GM10266 (cell line): ENCODE results near the gene GFPT1.

Experiments used
- DNase-seq: peaks from one replicate; pipeline ENCODE4 v3.0.0; 2012; ENCODE audit errors: extremely low spot score
- TF ChIP-seq, protein P1 (sequence below): IDR thresholded peaks from 2 replicates; pipeline ENCODE4 v1.5.1; 2012; ENCODE audit warnings: mild to moderate bottlenecking, low read depth; ENCODE audit not compliant: control insufficient read depth, insufficient read depth; ENCODE audit errors: missing control alignments

Gene GFPT1

DNA sequence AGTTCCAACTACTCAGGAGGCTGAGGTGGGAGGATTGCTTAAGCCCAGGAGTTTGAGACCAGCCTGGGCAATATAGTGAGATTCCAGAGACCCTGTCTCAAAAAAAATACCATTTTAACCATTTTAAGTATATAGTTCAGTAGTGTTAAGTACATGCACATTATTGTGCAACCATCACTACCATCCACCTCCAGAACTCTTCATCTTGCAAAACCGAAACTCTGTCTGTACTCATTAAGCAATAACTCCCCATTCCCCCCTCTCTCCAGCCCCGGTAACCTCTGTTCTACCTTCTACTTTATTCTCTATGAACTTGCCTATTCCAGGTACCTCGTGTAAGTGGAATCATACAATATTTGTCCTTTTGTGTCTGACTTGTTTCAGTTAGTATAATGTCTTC lies 86.4 kb downstream of the GFPT1 start:
- no peak for DNase-seq
- TF ChIP-seq, protein P1, sequence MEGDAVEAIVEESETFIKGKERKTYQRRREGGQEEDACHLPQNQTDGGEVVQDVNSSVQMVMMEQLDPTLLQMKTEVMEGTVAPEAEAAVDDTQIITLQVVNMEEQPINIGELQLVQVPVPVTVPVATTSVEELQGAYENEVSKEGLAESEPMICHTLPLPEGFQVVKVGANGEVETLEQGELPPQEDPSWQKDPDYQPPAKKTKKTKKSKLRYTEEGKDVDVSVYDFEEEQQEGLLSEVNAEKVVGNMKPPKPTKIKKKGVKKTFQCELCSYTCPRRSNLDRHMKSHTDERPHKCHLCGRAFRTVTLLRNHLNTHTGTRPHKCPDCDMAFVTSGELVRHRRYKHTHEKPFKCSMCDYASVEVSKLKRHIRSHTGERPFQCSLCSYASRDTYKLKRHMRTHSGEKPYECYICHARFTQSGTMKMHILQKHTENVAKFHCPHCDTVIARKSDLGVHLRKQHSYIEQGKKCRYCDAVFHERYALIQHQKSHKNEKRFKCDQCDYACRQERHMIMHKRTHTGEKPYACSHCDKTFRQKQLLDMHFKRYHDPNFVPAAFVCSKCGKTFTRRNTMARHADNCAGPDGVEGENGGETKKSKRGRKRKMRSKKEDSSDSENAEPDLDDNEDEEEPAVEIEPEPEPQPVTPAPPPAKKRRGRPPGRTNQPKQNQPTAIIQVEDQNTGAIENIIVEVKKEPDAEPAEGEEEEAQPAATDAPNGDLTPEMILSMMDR: no peak

GRCh38 chr2:69299772-69300516 lies 87.1 kb downstream of the GFPT1 start:
- TF ChIP-seq, protein P1: no peak
- DNase-seq: no peak

GRCh38 chr2:69298862-69299261 lies 88.2 kb downstream of the GFPT1 start:
- no peak for DNase-seq

DNA sequence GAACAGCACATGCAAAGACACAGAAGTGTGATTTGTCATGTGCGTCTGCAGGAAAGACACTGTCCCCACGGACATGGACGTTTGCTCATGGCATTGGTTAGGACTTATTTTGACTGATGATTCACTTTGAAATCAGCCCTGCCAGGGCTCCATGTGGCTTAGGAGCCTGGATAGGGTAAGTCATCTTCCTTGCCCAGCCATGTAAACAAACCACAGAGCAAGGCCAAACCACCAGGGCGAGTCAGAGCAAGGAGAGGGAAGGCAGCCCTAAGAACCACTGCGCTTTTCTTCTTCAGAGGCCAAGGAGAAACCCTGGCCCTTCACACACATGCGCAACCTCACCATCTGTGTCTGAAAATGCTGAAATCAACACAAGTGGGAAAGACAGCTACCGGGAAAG lies 88.8 kb downstream of the GFPT1 start:
- no peak for DNase-seq
- TF ChIP-seq, protein P1: no peak

More at GRCh38 chr2:69298862-69299261, 88.2 kb downstream of the GFPT1 start:
- TF ChIP-seq, protein P1: no peak

- TF ChIP-seq, protein P1: no peak
- DNase-seq: no peak
These were observed 89.8 kb downstream of the GFPT1 start for GRCh38 chr2:69297216-69297615.

DNA sequence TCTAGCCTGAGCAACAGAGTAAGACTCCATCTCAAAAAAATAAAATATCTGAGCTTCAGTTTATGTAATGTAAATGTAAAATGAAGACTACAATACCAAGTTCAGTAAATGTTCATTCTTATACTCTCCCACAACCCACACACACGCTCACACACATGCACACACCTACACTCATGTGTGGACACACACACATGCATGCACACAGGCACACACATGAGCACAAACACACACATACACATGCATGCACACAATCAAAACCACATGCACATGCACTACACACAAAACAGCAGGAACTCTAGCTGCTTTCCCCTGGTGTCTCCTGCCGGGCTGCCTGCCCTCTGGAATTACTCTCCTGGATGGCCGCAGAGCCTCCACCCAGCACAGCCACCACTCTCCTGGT lies 90.6 kb downstream of the GFPT1 start:
- no peak for DNase-seq

GRCh38 chr2:69292256-69292655 lies 94.8 kb downstream of the GFPT1 start:
- TF ChIP-seq, protein P1: no peak
- DNase-seq: no peak

More for the DNA sequence above, 90.6 kb downstream of the GFPT1 start:
- TF ChIP-seq, protein P1: no peak
